ENCODE results near the gene CLDN4.

The CLDN4 gene

DNA sequence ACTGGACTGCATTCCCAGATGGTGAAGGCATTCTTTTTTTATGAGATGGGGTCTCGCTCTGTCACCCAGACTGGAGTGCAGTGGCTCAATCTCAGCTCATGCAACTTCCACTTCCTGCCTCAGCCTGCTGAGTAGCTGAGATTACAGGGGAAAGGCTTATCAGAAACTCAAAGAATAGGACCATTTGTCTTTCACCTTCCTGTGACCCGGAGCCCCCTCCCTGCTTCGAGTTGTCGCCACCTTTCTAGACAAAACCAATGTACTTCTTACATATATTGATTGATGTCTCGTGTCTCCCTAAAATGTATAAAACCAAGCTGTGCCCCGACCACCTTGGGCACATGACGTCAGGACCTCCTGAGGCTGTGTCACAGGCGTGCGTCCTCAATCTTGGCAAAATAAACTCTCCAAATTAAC is 13.3 kb downstream of the CLDN4 start:
- DNase-seq, result no peak

- DNase-seq, result no peak
Measured at GRCh38 chr7:73844848-73845460, 14.2 kb downstream of the CLDN4 start.

GRCh38 chr7:73845701-73846195 is 15.0 kb downstream of the CLDN4 start:
- DNase-seq, result peak; percentile 72

- DNase-seq, result no peak
Measured at GRCh38 chr7:73847941-73848723, 17.3 kb downstream of the CLDN4 start.

GRCh38 chr7:73850781-73851207 is 20.0 kb downstream of the CLDN4 start:
- peak; percentile 80 for DNase-seq

DNA sequence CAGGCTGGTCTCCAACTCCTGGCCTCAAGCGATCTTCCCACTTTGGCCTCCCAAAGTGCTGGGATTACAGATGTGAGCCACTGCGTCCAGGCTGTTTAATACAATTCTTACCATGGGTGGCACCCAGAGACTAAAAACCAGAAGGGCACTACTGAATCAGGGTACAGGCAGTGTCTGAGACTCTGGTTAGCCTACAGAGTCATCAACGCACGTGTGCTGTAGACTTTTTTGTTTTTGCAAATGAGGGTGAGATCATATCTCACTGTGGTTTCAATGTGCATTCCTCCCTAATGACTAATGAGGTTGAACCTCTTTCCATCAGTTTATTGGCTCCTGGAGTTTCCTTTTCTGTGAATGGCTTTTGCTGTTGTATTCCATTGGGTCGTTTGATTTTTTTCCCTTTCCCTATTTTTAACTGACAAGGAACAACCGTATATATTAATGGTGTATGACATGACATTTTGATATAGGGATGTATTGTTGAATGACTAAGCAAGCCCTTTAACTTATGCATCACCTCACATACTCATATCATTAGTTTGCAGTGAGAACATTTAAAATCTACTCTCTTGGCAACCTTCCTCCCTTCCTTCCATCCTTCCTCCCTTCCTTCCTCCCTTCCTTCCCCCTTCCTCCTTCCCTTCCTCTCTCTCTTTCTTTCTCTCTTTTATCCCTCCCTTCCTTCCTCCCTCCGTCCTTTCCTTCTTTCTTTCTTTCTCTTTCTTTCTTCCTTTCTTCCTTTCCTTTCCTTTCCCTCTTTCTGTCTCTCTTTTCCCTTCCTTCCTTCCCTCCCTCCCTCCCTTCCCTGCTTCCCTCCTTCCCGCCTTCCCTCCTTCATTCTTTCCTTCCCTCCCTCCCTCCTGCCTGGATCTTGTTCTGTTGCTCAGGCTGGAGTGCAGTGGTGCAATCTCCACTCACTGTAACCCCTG is 20.9 kb downstream of the CLDN4 start:
- peak; percentile 89 for DNase-seq

GRCh38 chr7:73852500-73852899 is 21.7 kb downstream of the CLDN4 start:
- DNase-seq, result no peak

DNA sequence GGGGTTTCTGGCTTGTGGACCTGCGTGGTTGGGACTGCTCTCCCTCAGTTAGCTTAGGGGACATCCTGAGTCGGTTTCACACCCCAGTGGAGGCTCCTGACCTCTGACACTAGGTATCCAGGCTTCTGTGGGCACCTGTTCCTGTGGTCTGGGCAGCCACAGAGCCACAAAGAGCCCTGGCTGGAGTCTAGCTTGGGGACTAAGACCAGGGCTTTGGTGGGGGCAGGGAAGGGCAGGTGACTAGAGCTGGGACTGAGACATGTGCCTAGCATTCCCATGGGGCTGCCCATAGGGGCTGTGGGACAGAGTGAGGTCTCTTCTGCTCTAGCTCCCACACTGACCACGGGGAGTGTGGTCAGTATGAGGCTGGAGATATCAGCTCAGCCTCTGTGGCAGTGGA is 26.1 kb downstream of the CLDN4 start:
- DNase-seq, result no peak

DNA sequence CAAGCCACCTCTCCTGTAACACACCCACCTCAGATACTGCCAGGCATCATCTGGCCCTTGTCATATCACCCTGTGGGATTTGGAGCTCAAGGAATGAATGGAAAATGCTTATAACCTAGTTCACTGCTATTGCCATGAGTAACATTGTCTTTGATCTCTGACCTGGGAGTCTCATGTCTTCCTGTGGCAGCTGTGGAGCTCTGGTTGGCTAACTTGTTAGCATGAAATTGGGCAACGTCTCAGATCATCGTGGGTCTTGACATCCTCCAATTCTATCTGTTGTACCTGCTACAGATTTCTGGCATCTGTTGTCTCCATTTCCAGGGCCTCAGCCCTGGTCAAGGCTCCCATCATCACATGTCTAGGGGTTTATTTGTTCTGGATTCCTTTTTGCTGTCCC is 28.0 kb downstream of the CLDN4 start:
- peak; percentile 37 for DNase-seq

GRCh38 chr7:73860859-73861258 is 30.1 kb downstream of the CLDN4 start, which contains the start of gene TMEM270:
TSS of gene TMEM270 (plus strand) at chr7:73861159. CDS start at chr7:73861195, 36 bp downstream.
- DNase-seq, result no peak

DNA sequence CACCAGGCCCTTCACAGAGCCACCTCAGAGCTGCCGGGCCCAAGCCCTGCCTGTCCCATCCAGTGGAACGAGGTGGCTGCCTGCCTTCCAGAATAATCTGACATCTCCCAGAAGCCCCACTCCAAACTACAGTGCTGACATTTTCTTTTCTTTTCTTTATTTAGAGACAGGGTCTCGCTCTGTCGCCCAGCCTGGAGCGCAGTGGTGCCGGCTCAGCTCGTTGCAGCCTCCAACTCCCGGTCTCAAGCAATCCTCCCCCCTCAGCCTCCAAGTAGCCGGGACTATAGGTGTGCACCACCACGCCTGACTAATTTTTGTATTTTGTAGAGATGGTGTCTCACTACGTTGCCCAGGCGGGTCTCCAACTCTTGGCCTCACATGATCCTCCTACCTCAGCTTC is 30.5 kb downstream of the CLDN4 start:
- no peak for DNase-seq

- no peak for DNase-seq
Measured at GRCh38 chr7:73864981-73865711, 34.4 kb downstream of the CLDN4 start.

GRCh38 chr7:73865738-73866445 is 35.1 kb downstream of the CLDN4 start:
- peak; percentile 85 for DNase-seq

- no peak for DNase-seq
Measured at GRCh38 chr7:73866446-73866767, 35.6 kb downstream of the CLDN4 start.

DNA sequence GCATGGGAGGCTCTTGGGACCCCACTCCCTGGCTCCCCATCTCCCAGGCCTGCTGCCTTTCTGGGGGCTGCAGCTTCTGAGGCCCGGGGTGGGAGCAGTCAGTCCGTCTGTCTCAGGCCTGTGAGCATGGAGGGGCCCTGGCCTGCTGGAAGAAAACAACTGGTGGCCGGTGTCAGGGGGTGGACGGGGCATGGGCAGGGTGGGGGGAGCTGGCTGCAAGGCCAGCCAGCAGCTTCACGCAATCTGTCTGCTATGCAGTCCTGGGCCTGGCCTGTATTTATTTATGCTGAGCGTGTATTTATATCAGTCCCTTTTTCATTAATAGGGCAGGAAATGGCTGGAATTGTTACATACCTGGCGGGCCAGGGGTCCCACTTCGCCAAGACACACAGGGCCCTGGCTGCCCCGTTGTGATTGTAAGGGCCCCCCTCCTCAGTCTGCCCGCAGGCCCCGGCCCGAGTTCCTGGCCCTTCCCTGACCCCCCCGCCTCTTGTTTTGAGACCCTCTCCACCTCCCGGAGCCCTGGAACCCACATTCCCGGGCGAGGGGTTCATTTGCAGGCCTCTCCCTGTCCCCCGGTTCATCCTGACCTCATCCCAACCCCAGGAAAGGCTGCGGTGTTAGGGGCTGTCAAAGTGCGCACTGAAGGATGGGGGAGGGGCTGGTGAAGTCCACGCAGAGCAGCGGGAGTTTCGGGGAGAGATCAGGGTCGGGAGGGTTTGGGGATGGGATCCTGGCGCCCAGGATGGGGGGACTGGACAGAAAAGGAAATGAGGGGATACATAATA is 38.4 kb downstream of the CLDN4 start:
- DNase-seq, result no peak

- no peak for DNase-seq
Measured at GRCh38 chr7:73870041-73870492, 39.3 kb downstream of the CLDN4 start.

GRCh38 chr7:73871163-73872011 is 40.6 kb downstream of the CLDN4 start:
- no peak for DNase-seq

DNA sequence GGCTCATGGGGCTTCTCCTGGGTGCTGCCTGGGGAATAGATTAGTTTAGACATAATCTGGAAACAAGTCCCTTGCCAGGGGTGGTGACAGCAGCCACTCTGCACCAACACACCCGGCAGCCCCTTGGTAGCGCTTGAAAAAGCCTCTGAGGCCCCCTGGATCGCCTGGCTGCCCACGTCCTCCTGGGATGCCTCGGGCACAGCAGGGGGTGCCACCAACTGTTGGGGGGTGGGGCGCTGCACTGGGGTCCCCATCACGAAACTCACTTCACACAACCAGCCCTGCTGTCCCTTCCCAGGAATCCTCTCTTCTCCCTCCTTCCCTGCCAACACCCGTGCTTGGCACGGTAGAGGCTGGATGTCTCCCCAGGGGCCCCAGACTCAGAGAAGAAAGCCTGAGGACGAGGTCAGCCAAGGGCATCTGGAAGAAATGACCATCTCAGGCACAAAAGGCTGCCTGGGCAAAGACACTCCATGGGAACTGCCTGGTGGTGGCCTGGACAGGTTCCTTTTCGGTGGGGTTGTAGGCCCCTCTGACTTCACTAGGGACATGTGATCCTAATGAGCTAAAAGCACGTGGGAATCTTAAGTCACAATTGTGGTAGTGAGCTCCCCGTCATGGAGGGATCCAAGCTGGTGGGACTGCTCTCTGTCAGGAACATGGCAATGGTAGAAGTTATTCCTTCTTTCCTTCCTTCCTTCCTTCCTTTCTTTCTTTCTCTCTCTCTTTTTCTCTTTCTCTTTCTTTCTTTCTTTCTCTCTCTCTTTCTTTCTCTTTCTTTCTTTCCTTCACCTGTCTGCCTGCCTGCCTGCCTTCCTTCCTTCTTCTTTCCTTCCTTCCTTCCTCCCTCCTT is 41.5 kb downstream of the CLDN4 start:
- no peak for DNase-seq

- DNase-seq, result no peak
Measured at GRCh38 chr7:73876361-73876760, 45.6 kb downstream of the CLDN4 start.
